ENCODE measurements around the gene DIP2C. TPM values are rescaled to one million over a fixed set of nuclear protein-coding genes. Genes with fewer than 3 reads are reported as not detected.
"Not testable (repeated sequence)": the region's sequence is repeated elsewhere in the genome, so short reads cannot be mapped to it uniquely, and the experiment has no call there.

DIP2C gene
- total RNA-seq, 1 experiment from 2014 or later = 11.0 TPM

GRCh38 chr10:368579-369220 is 320.8 kb downstream of the DIP2C start:
- Mint-ChIP-seq H3K4me3 (no peak overlapping the region), H3K9me3 (no peaks in the 10 kb centered on the region), H3K27me3 (ENCODE audit: low read depth) (no peaks in the 10 kb centered on the region), H3K36me3 (peaks cover 4% of the 10 kb centered on the region; the same call in 1 of the 2 replicates), H3K4me1 (peaks cover 9% of the 10 kb centered on the region), H3K27ac (no peak overlapping the region)
- TF ChIP-seq MLX (CRISPR knock-in tag; IDR thresholded peaks at IDR 0.05) (no peak), ZNF423 (CRISPR knock-in tag; IDR thresholded peaks at IDR 0.05) (peak; percentile 66)
- no peak for DNase-seq (ENCODE audit: low spot score)
- no peak for ATAC-seq
- POLR2A ChIA-PET = no interaction called here
- CTCF ChIA-PET = no interaction called here

- H3K27ac Mint-ChIP-seq; DNase-seq (ENCODE audit: low spot score); H3K9me3 Mint-ChIP-seq; H3K27me3 Mint-ChIP-seq (ENCODE audit: low read depth); H3K4me1 Mint-ChIP-seq; POLR2A ChIA-PET; H3K4me3 Mint-ChIP-seq; ATAC-seq; H3K36me3 Mint-ChIP-seq; CTCF ChIA-PET: not testable (repeated sequence)
These were observed 321.4 kb downstream of the DIP2C start for GRCh38 chr10:368107-368506.

GRCh38 chr10:367636-368035 is 321.8 kb downstream of the DIP2C start:
- CTCF ChIA-PET = no interaction called here

More at GRCh38 chr10:367636-368035, 321.8 kb downstream of the DIP2C start:
- Mint-ChIP-seq H3K9me3 (no peaks in the 10 kb centered on the region), H3K4me3 (no peak overlapping the region), H3K27me3 (ENCODE audit: low read depth) (no peaks in the 10 kb centered on the region), H3K36me3 (peaks cover 6% of the 10 kb centered on the region; the same call in 1 of the 2 replicates), H3K27ac (peak overlapping the region; percentile 39; the same call in 1 of the 2 replicates), H3K4me1 (no peaks in the 10 kb centered on the region)
- TF ChIP-seq FOXP4 (CRISPR knock-in tag; IDR thresholded peaks at IDR 0.05) (no peak), NFYB (CRISPR knock-in tag; conservative IDR thresholded peaks at IDR 0.05; ENCODE audit: low read depth) (no peak), FOXJ3 (CRISPR knock-in tag; IDR thresholded peaks at IDR 0.05; ENCODE audit: borderline replicate concordance) (no peak), ATF3 (CRISPR knock-in tag; conservative IDR thresholded peaks at IDR 0.05) (no peak), ZNF281 (CRISPR knock-in tag; IDR thresholded peaks at IDR 0.05) (no peak), E2F5 (CRISPR knock-in tag; IDR thresholded peaks at IDR 0.05) (no peak), ZNF671 (CRISPR knock-in tag; IDR thresholded peaks at IDR 0.05) (no peak), JUN (CRISPR knock-in tag; IDR thresholded peaks at IDR 0.05) (no peak), SOX15 (CRISPR knock-in tag; IDR thresholded peaks at IDR 0.05) (no peak), PRRX2 (CRISPR knock-in tag; IDR thresholded peaks at IDR 0.05) (no peak), E2F4 (CRISPR knock-in tag; IDR thresholded peaks at IDR 0.05; ENCODE audit: borderline replicate concordance, low read depth) (no peak), MYBL2 (CRISPR knock-in tag; IDR thresholded peaks at IDR 0.05) (no peak), PREB (CRISPR knock-in tag; IDR thresholded peaks at IDR 0.05; ENCODE audit: borderline replicate concordance) (no peak), SMAD4 (CRISPR knock-in tag; IDR thresholded peaks at IDR 0.05) (no peak), MAX (CRISPR knock-in tag; IDR thresholded peaks at IDR 0.05) (no peak), MLX (CRISPR knock-in tag; IDR thresholded peaks at IDR 0.05) (no peak)
- DNase-seq (ENCODE audit: low spot score) = no peak
- ATAC-seq = no peak
- POLR2A ChIA-PET = no interaction called here

Data from WTC11 (cell line).